H1 (cell line): ENCODE measurements around the gene CTXN1.

ENCODE experiments used
- CBX8 ChIP-seq: fragments of 300-800, 300-1000 bp; sonication (generic); IDR thresholded peaks from 2 replicates; pipeline ENCODE4 v1.7.1; 2016; ENCODE audit warnings: low read depth, low read length, borderline replicate concordance
- CTCF ChIP-seq, 3 experiments: IDR thresholded peaks; 1 replicate in 2 of 3; 2 replicates in 1 of 3; pipeline versions ENCODE4 v1.5.1 to v1.6.1; 2011; ENCODE audit warnings: low read length in 3 of 3, mild to moderate bottlenecking in 3 of 3, inconsistent platforms in 2 of 3, low read depth in 1 of 3, moderate library complexity in 1 of 3; ENCODE audit not compliant: insufficient read depth in 1 of 3; ENCODE audit errors: control extremely low read depth in 1 of 3
- EP300 ChIP-seq, 2 experiments: IDR thresholded peaks; 1 replicate in 1 of 2; 2 replicates in 1 of 2; pipeline ENCODE4 v1.6.1; 2011 to 2012; ENCODE audit warnings: low read depth in 2 of 2, low read length in 2 of 2, mild to moderate bottlenecking in 2 of 2, borderline replicate concordance in 1 of 2, inconsistent platforms in 1 of 2, moderate library complexity in 1 of 2
- MAFK ChIP-seq: IDR thresholded peaks from 2 replicates; pipeline ENCODE4 v1.6.1; 2012; ENCODE audit warnings: low read depth, mild to moderate bottlenecking, improper control_type of control experiment, low read length
- MAX ChIP-seq: IDR thresholded peaks from 2 replicates; pipeline ENCODE4 v1.6.1; 2012; ENCODE audit warnings: inconsistent platforms
- POLR2A ChIP-seq, 2 experiments: IDR thresholded peaks; 1 replicate in 1 of 2; 2 replicates in 1 of 2; pipeline ENCODE4 v1.6.1; 2011; ENCODE audit warnings: low read depth in 2 of 2, low read length in 2 of 2, mild to moderate bottlenecking in 2 of 2; ENCODE audit errors: control extremely low read depth in 1 of 2
- ZNF274 ChIP-seq: IDR thresholded peaks from 2 replicates; pipeline ENCODE4 v1.7.0; 2012; ENCODE audit warnings: low read length, borderline replicate concordance; ENCODE audit errors: extremely low read depth

GRCh38 chr19:7940841-7941240, 14.9 kb upstream of the CTXN1 start:
- TF ChIP-seq CTCF (IDR thresholded peaks at IDR 0.05; ENCODE audit: control extremely low read depth in 1 of 3, insufficient read depth in 1 of 3, low read depth in 1 of 3, low read length in 3 of 3): no peak
- no peak for TF ChIP-seq EP300 (IDR thresholded peaks at IDR 0.05; ENCODE audit: borderline replicate concordance in 1 of 2, low read depth in 2 of 2, low read length in 2 of 2)
- no peak for TF ChIP-seq MAX
- TF ChIP-seq MAFK: no peak
- no peak for TF ChIP-seq POLR2A (IDR thresholded peaks at IDR 0.05; ENCODE audit: control extremely low read depth in 1 of 2, low read depth in 2 of 2, low read length in 2 of 2)
- no peak for TF ChIP-seq CBX8
- no peak for TF ChIP-seq ZNF274
